Choroid plexus epithelial cell (primary cell): ENCODE data around the gene SRMS.

ENCODE experiments used
- DNase-seq: peaks from one replicate; pipeline ENCODE4 v3.0.0-alpha.2; 2010; ENCODE audit warnings: low read depth
- H3K4me3 ChIP-seq: 2 replicates; pipeline ENCODE4 v1.5.1; 2011; ENCODE audit warnings: low read depth, mild to moderate bottlenecking, control low read depth, low read length, moderate library complexity
- TF ChIP-seq, protein P1 (sequence below): conservative IDR thresholded peaks from 2 replicates; pipeline ENCODE4 v1.5.1; 2011; ENCODE audit warnings: low read depth, mild to moderate bottlenecking, control low read depth, inconsistent platforms, low read length, moderate library complexity

SRMS gene

DNA sequence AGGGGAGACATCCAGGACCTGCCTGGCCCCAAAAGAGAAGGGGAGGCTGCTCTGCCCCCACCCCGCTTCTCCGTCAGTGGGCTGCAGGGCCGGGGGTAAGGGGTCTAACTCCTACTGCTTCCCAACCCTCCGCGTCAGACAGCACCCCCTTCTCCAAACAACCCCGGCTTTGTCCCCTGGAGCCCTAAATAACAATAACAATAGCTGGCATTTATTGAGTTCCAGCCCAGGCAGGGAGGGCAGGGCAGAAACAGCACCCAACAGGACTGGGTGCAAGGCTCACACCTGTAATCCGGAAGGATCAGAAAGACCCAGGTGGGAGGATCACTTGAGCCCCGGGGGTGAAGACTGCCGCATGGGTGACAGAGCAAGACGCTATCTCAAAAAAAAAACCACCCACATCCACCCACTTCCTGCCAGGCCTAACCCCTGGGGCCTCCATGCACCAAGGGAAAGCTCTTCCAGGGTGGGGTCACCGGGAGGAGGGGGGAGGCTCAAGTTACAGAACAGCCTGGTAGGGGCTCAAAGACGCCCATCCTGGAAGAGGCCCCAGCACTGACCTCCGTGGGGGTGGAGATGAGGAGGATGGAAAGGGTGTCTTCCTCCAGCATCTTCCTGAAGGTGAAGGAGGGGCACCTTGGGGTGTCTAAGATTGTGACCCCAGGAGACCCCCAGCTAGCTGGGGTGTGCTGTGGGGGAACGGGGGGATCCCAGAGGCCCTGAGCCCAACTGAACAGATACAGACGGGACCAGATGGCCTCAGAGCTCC lies 5.1 kb upstream of the SRMS start:
- DNase-seq: no peak
- H3K4me3 ChIP-seq: no peak overlapping the region
- TF ChIP-seq, protein P1, sequence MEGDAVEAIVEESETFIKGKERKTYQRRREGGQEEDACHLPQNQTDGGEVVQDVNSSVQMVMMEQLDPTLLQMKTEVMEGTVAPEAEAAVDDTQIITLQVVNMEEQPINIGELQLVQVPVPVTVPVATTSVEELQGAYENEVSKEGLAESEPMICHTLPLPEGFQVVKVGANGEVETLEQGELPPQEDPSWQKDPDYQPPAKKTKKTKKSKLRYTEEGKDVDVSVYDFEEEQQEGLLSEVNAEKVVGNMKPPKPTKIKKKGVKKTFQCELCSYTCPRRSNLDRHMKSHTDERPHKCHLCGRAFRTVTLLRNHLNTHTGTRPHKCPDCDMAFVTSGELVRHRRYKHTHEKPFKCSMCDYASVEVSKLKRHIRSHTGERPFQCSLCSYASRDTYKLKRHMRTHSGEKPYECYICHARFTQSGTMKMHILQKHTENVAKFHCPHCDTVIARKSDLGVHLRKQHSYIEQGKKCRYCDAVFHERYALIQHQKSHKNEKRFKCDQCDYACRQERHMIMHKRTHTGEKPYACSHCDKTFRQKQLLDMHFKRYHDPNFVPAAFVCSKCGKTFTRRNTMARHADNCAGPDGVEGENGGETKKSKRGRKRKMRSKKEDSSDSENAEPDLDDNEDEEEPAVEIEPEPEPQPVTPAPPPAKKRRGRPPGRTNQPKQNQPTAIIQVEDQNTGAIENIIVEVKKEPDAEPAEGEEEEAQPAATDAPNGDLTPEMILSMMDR: no peak

DNA sequence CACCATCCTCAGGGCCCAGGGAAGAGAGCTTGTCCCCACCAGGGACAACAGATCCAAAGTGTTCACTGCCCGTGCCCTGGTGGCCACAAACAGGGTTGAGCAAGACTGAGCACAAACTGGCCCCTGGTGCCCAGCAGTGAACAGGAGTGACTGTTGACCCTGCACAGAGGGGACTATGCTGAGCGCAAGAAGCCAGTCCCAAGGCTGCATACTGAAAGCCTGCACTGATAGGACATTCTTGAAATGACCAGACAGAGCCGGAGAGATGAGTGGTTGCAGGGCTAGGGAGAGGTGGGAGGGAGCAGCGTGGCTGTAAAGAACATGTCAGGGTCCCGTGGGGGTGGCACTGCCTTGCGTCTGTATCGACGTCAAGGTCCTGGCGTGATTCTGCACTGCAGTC lies 3.5 kb upstream of the SRMS start:
- no peak for DNase-seq
- TF ChIP-seq, protein P1: no peak

DNA sequence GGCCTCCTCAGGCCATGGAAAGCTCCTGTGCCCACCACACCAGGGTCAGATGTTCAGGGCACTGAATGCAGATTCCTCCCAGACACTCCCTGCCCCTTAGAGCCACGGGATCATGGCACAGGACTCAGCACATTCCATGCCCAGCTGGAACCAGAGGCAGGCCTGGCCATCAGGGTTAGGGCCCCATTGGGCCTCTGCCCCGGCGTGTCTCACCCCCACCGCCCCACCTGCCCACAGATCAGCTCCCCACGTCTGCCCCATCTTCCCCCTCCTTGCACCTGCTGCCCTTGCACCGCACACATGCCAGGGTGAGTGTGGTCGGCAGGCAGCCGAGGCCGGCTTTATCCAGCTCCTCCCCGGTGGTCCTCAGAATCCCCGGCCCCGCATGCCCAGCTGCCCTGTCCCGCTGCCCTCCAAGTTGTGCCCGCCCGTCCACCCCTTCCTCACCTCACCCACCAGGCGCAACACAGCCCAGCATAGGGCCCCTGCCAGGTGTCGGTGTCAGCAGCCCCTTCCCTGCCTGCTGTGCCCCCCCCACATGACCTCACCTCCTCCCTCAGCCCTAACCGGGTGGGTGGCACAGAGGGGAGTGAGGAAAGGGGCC lies 2.2 kb upstream of the SRMS start:
- no peak overlapping the region for H3K4me3 ChIP-seq
- TF ChIP-seq, protein P1: no peak
- no peak for DNase-seq

More for the DNA sequence above, 3.5 kb upstream of the SRMS start:
- no peak overlapping the region for H3K4me3 ChIP-seq

DNA sequence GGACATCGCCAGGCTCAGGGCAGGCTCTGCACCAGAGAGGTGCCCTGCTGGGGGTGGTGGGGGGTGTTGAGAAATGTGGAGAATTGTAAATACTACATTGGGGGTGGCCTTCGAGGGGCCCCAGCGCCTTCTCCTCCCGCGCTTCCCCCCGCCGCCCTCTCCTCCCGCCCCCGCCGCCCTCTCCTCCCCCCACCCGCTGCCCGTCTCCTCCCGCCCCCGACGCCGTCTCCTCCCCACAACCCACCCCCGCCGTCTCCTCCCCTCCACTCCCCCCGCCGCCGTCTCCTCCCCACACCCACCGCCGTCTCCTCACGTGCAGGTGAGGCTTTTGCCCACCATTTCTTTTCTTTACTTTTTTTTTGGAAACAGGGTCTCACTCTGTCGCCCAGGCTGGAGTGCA lies 1.5 kb upstream of the SRMS start:
- no peak for DNase-seq
- TF ChIP-seq, protein P1: no peak
- H3K4me3 ChIP-seq: no peak overlapping the region

DNA sequence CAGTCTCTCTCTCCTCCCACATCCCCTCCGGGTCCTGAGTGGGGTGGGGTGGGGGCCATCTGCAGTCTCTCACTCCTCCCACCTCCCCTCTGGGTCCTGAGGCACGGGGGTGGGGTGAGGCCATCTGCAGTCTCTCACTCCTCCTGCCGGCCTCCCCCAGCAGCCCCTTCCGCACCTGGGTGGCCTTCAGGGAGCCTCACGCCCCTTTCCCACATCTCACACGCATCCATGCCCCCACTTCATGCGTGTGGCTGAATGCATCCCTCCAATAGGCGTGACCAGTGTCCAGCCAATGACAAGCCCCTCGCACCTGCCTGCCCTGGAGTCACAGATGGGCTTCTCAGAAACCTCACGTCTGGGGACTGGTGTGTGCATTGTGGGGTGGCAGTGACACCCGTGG lies 993 bp upstream of the SRMS start:
- DNase-seq: no peak
- TF ChIP-seq, protein P1: no peak
- no peak overlapping the region for H3K4me3 ChIP-seq

DNA sequence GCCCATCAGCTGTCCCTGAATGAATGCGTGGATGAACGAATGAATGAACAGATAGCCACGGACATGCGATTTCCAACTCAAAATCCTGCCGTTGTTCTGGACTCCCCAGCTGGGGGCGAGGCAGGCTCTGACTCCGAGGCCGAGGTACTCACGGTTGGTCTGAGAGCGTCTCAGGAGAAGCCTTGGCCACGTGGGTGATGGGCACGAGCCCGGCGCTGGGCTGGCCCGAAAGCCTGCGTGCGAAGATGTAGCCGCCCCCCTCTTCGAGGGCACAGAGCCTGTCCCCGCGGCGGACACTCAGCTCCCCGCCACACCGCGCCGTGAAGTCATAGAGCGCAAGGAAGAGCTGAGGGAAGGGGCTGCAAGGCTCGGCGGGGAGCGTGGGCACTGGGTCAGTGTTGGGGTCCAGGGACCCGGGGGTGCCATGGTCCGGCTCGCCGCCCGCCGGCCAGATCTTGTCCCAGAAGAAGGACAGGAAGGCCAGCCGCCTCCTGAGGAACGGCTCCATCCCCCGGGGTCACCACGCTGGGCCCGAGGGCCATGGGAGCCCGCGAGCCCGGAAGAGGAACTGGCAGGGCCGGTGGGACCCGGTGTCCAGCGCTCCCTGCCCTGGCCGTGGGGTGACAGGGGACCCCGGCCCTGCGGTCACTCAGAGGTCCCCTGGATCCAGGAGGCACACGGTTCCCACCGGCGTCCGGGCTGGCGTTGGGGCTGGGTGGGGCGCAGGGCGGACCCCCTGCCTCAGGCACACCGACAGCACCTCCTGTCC lies 409 bp downstream of the SRMS start:
- DNase-seq: no peak
- H3K4me3 ChIP-seq: no peak overlapping the region
- TF ChIP-seq, protein P1: no peak
